ENCODE measurements around the gene NXPH3.

NXPH3 gene

DNA sequence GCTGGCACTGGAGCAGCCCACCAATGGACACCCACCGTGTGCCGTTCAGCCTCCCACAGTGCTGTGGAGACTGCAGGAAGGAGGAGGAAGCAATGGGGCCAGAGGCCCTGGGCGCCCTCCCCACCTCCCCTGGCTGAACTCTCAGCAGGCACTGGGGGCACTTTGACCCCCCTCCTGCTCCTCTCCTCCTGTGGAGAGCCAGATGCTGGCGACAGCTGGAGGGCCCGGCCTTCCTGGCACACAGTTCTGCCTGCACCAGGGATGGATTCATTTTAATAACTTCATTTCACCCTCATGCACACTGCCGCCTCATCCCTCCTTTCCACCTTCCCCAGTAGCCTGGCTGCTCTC, 6.0 kb downstream of the NXPH3 start:
- FAIRE-seq (no peak), DNase-seq (ENCODE audit: insufficient read length, low spot score) (no peak)
- TF ChIP-seq, protein P1, sequence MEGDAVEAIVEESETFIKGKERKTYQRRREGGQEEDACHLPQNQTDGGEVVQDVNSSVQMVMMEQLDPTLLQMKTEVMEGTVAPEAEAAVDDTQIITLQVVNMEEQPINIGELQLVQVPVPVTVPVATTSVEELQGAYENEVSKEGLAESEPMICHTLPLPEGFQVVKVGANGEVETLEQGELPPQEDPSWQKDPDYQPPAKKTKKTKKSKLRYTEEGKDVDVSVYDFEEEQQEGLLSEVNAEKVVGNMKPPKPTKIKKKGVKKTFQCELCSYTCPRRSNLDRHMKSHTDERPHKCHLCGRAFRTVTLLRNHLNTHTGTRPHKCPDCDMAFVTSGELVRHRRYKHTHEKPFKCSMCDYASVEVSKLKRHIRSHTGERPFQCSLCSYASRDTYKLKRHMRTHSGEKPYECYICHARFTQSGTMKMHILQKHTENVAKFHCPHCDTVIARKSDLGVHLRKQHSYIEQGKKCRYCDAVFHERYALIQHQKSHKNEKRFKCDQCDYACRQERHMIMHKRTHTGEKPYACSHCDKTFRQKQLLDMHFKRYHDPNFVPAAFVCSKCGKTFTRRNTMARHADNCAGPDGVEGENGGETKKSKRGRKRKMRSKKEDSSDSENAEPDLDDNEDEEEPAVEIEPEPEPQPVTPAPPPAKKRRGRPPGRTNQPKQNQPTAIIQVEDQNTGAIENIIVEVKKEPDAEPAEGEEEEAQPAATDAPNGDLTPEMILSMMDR (IDR thresholded peaks at IDR 0.05; ENCODE audit: insufficient read depth, missing control alignments): no peak

DNA sequence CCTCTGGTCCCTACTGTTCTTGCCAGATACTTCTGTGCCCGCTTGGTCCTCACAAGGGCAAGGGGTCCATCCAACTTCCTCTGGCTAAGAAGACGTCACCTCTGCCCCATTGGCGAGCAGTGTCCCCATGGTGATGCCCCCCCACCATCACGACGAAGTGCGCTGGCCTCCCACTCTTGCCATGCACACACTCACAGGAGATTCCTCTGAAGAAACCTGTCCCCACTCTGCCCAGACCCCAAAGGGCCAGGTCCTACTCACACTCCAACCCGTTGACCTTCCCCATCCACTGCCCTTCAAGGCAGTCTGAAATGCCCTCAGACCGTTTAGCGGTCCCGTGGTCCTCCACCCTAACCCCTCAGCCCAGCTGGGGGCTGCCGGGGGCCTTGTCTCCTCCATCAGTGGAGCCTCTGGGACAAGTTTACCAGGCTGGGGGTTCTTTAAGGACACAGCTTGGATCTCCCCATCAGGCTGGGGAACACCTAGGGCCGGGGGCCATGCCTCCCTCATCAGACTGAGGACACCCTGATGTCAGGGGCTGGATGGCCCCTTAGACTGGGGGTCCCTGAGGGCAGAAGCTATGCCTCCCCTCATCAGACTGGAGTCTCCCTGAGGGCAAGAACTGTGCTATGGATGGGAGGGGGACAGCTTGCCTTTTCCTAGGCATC, 6.5 kb downstream of the NXPH3 start:
- FAIRE-seq (no peak), DNase-seq (ENCODE audit: insufficient read length, low spot score) (no peak)
- TF ChIP-seq, protein P1 (IDR thresholded peaks at IDR 0.05; ENCODE audit: insufficient read depth, missing control alignments): no peak

DNA sequence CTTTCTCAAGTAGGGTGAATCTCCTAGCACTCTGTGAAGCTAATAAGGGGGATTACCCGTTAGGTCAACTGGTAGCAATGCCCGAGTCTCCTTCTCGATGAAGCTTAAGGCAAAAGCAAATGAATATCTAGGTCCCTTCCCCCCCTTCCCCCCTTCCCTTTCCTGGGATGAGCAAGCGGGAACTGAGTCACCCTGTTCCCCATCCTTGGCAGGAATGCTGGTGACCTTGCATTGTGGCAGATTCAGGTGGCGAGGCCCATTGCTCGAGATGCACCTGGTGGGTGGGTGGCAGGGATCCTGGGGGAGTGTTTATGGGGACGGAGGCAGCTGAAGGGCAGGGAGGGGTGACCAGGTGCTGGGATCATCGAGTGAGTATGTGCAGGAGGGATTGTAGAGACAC, 7.1 kb downstream of the NXPH3 start:
- no peak for FAIRE-seq
- DNase-seq (ENCODE audit: insufficient read length, low spot score): no peak
- TF ChIP-seq, protein P1 (IDR thresholded peaks at IDR 0.05; ENCODE audit: insufficient read depth, missing control alignments): no peak

DNA sequence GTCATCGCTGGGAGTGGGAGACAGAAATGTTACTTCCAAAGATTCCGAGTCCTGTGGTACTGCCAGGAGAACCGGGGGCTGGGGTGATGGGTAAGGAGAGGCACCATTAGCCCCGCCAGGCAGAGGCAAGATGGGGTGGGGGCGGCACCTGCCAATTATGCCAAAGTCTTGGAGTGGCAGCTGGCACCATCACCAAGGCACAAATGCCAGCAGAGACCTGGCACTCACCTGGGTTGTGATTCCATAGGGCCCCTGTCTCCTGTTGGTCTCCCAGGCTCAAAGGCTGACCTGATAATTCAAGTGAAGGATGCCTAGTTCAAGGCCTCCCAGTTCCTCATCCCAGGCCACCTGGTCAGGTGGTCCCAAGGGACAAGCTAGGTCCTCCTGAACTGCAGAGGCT, 7.6 kb downstream of the NXPH3 start:
- DNase-seq (ENCODE audit: insufficient read length, low spot score) (no peak), FAIRE-seq (no peak)
- TF ChIP-seq, protein P1 (IDR thresholded peaks at IDR 0.05; ENCODE audit: insufficient read depth, missing control alignments): no peak

DNA sequence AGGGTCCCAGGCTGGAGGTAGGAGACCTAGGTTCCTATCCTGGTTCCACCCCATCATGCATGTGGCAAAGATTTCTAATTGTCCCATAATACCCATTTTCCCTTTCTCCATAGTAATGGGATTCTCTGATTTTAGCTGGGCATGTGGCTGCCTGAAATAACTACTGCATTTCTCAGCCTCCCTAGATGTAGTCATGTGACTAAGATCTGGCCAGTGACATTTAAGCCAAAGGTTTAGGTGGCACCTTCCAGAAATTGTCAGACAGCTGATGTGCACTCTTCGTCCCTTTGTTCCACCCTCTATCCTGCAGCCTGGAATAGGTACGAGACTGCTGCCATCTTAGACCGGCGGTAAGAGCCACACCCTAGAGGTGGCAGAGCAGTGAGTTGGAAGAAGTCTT, 8.2 kb downstream of the NXPH3 start:
- TF ChIP-seq, protein P1 (IDR thresholded peaks at IDR 0.05; ENCODE audit: insufficient read depth, missing control alignments): no peak
- DNase-seq (ENCODE audit: insufficient read length, low spot score): no peak
- FAIRE-seq: no peak

DNA sequence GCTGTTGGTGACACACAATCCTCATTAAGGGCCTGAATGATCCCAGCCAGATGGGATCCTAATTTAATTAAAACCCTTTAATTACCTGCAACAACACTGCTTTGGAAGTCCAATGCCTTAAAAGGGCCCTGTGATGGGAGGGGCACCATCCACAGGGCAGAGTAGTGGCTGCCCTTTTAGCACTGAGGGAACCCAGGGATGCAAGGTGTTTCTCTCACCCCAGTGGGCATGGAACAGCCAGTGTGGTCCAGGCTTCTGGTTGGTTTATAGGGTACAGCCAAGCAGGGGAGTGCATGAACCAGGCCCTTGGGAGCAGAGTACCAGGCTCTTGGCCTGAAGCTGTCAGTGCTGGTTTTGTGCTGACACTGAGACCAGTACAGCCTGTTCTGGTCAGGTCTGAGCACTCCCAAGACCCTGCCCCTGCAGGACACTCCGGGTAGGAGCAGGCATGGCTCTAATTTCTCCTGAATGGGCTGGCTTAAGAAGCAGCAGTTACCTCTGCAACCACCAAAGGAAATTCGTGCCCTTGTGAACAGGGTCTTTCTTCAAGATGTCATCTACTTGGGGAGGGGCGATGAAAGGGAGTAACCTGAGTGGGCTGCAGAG, 9.9 kb downstream of the NXPH3 start:
- FAIRE-seq (no peak), DNase-seq (ENCODE audit: insufficient read length, low spot score) (no peak)
- TF ChIP-seq, protein P1 (IDR thresholded peaks at IDR 0.05; ENCODE audit: insufficient read depth, missing control alignments): no peak

DNA sequence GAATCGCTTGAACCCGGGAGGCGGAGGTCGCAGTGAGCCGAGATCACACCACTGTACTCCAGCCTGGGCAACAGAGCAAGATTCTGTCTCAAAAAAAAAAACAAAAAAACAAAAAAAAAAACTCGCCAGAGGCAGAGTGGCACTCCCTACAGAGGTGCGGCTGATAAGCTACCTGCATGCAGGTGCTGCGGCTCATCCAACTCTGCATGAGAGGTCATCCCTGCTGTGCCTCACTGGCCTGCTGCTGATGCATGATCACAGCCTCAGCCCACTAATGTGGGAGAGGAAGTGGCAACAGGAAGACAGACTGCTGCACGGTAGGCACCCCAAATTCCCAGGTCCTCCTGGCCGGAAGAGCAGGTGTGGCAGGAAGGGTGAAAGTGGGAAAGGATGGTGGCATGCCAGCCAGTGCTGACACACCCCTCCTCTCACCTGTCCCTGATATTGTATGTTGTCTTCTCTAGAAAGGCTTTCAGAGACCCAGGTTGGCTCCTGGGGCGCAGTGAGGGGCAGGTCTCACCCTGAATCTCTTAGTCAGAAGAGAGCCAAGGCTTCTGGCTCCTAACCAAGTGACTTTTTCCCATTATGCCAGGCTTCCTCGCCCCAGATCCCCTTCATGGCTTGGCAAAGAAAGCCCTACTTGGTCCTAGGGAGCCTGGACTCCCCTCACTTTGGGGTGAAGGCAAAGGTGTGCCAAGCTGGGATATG, 11.8 kb downstream of the NXPH3 start:
- FAIRE-seq: no peak
- no peak for DNase-seq (ENCODE audit: insufficient read length, low spot score)
- TF ChIP-seq, protein P1 (IDR thresholded peaks at IDR 0.05; ENCODE audit: insufficient read depth, missing control alignments): no peak
